ENCODE results near the gene MEIOSIN. TPM values are rescaled to one million over a fixed set of nuclear protein-coding genes. Genes with fewer than 3 reads are reported as not detected.

The MEIOSIN gene
- total RNA-seq, 2 experiments from 2014 or later: not detected

- BruUV-seq (replicated peaks): no TSS peak
- no peaks in the 10 kb centered on the region for H4K20me1 ChIP-seq (ENCODE audit: insufficient read depth, low read length)
- H3K9me3 ChIP-seq (ENCODE audit: low read length): peaks cover 15% of the 10 kb centered on the region
- H3K4me2 ChIP-seq (ENCODE audit: low read length): peak overlapping the region; percentile 80
- no peaks in the 10 kb centered on the region for H3K9me2 ChIP-seq (ENCODE audit: insufficient read depth, low read length)
- no peak for DNase-seq (ENCODE audit: low spot score)
- CTCF ChIA-PET (ENCODE audit: unreplicated experiment): no interaction called here
- no peak for TF ChIP-seq EZH2phosphoT487 (IDR thresholded peaks at IDR 0.05; ENCODE audit: borderline replicate concordance, low read depth, low read length)
- no peak for TF ChIP-seq CTCF (conservative IDR thresholded peaks at IDR 0.05; ENCODE audit: low read length)
- peaks cover 55% of the 10 kb centered on the region for H3K4me1 ChIP-seq (ENCODE audit: insufficient read depth, low read length, poor library complexity, severe bottlenecking)
- intact Hi-C loops (cut with micrococcal nuclease; ENCODE audit: unreplicated experiment): loop anchor here (1.0 to 10.0 kb wide), 3 partner anchors 35 to 179 kb away; partner anchors contain the start of genes IRF2BP1 and SIX5
- peaks cover 17% of the 10 kb centered on the region; the same call in 1 of the 2 replicates for H3K79me2 ChIP-seq (ENCODE audit: insufficient read depth, low read depth, low read length)
- H3K4me3 ChIP-seq (ENCODE audit: low read depth, low read length, poor library complexity, severe bottlenecking): peak overlapping the region; percentile 56
- POLR2A ChIA-PET: interaction anchor here (2.2 kb wide), 1 partner anchor 14 kb away, joined by 16 read pairs; the partner anchor contains the start of genes QPCTL and SNRPD2
- peaks cover 64% of the 10 kb centered on the region for H3K36me3 ChIP-seq (ENCODE audit: insufficient read depth, low read length)
- H2AFZ ChIP-seq (ENCODE audit: low read length): no peak overlapping the region
- peak overlapping the region; percentile 98 for H3K27ac ChIP-seq (ENCODE audit: low read depth, low read length, poor library complexity, severe bottlenecking)
Observed at GRCh38 chr19:45705710-45706415, 27.4 kb upstream of the MEIOSIN start.

- Histone ChIP-seq H3K4me3 (ENCODE audit: low read depth, low read length, poor library complexity, severe bottlenecking) (peak overlapping the region; percentile 31), H3K36me3 (ENCODE audit: insufficient read depth, low read length) (peaks cover 32% of the 10 kb centered on the region), H3K27ac (ENCODE audit: low read depth, low read length, poor library complexity, severe bottlenecking) (peak overlapping the region; percentile 59), H3K9me2 (ENCODE audit: insufficient read depth, low read length) (no peaks in the 10 kb centered on the region), H3K79me2 (ENCODE audit: insufficient read depth, low read depth, low read length) (peaks cover 32% of the 10 kb centered on the region; the same call in 1 of the 2 replicates), H3K4me2 (ENCODE audit: low read length) (peak overlapping the region; percentile 57), H4K20me1 (ENCODE audit: insufficient read depth, low read length) (no peaks in the 10 kb centered on the region), H3K9me3 (ENCODE audit: low read length) (peaks cover 6% of the 10 kb centered on the region; the same call in 1 of the 2 replicates), H3K4me1 (ENCODE audit: insufficient read depth, low read length, poor library complexity, severe bottlenecking) (peaks cover 64% of the 10 kb centered on the region), H2AFZ (ENCODE audit: low read length) (no peak overlapping the region)
- intact Hi-C loops (cut with micrococcal nuclease; ENCODE audit: unreplicated experiment): no loop called here
- no TSS peak for BruUV-seq (replicated peaks)
- no peak for TF ChIP-seq CTCF (conservative IDR thresholded peaks at IDR 0.05; ENCODE audit: low read length)
- TF ChIP-seq EZH2phosphoT487 (IDR thresholded peaks at IDR 0.05; ENCODE audit: borderline replicate concordance, low read depth, low read length): no peak
- peak; percentile 25 for DNase-seq (ENCODE audit: low spot score)
- POLR2A ChIA-PET: interaction anchor here (0.6 to 1.6 kb wide), 8 partner anchors 11 to 125 kb away, joined by 3 to 10 read pairs (median 4); partner anchors contain the start of genes FBXO46 and QPCTL
- CTCF ChIA-PET (ENCODE audit: unreplicated experiment): interaction anchor here (0.6 to 1.4 kb wide), 2 partner anchors 19 to 36 kb away, joined by 3 read pairs; partner anchors contain the start of genes QPCTL and SNRPD2
Observed at GRCh38 chr19:45710356-45711130, 22.7 kb upstream of the MEIOSIN start.

Measured in OCI-LY7 (cell line).